ENCODE measurements around the gene TXLNB. TPM values are rescaled to one million over a fixed set of nuclear protein-coding genes. Genes with fewer than 3 reads are reported as not detected.
"Not testable (repeated sequence)": the region's sequence is repeated elsewhere in the genome, so short reads cannot be mapped to it uniquely, and the experiment has no call there.

Gene TXLNB
- polyA plus RNA-seq, 4 donors: 1.3 to 2.2 (median 1.8) TPM

- DNase-seq (ENCODE audit: low read depth in 4 of 4, low spot score in 3 of 4): peak in 2 of 4 donors; percentile 49 to 58
These were observed 51.4 kb downstream of the TXLNB start for GRCh38 chr6:139240161-139241010.

- DNase-seq (ENCODE audit: low read depth in 4 of 4, low spot score in 3 of 4): no peak
These were observed 52.7 kb downstream of the TXLNB start for GRCh38 chr6:139239064-139239463.

- DNase-seq (ENCODE audit: low read depth in 4 of 4, low spot score in 3 of 4): no peak
These were observed 55.7 kb downstream of the TXLNB start for GRCh38 chr6:139236105-139236504.

GRCh38 chr6:139235661-139236060 is 56.1 kb downstream of the TXLNB start:
- DNase-seq (ENCODE audit: low read depth in 4 of 4, low spot score in 3 of 4): no peak

GRCh38 chr6:139234193-139234592 is 57.6 kb downstream of the TXLNB start:
- not testable (repeated sequence) for DNase-seq (ENCODE audit: low read depth in 4 of 4, low spot score in 3 of 4)

- no peak for DNase-seq (ENCODE audit: low read depth in 4 of 4, low spot score in 3 of 4)
These were observed 60.6 kb downstream of the TXLNB start for GRCh38 chr6:139231206-139231605.

- DNase-seq (ENCODE audit: low read depth in 4 of 4, low spot score in 3 of 4): no peak
These were observed 61.4 kb downstream of the TXLNB start for GRCh38 chr6:139230391-139230840.

GRCh38 chr6:139228387-139228786 is 63.4 kb downstream of the TXLNB start:
- not testable (repeated sequence) for DNase-seq (ENCODE audit: low read depth in 4 of 4, low spot score in 3 of 4)

- no peak for DNase-seq (ENCODE audit: low read depth in 4 of 4, low spot score in 3 of 4)
These were observed 72.1 kb downstream of the TXLNB start for GRCh38 chr6:139219746-139220145.

- DNase-seq (ENCODE audit: low read depth in 4 of 4, low spot score in 3 of 4): peak in 3 of 4 donors; percentile 49 to 65 (median 61)
These were observed 72.5 kb downstream of the TXLNB start for GRCh38 chr6:139219271-139219729.

- not testable (repeated sequence) for DNase-seq (ENCODE audit: low read depth in 4 of 4, low spot score in 3 of 4)
These were observed 79.3 kb downstream of the TXLNB start for GRCh38 chr6:139212460-139212859.

GRCh38 chr6:139210766-139211165 is 81.0 kb downstream of the TXLNB start:
- DNase-seq (ENCODE audit: low read depth in 4 of 4, low spot score in 3 of 4): not testable (repeated sequence)

- no peak for DNase-seq (ENCODE audit: low read depth in 4 of 4, low spot score in 3 of 4)
These were observed 86.0 kb downstream of the TXLNB start for GRCh38 chr6:139205843-139206242.

GRCh38 chr6:139204978-139205377 is 86.8 kb downstream of the TXLNB start:
- DNase-seq (ENCODE audit: low read depth in 4 of 4, low spot score in 3 of 4): no peak

GRCh38 chr6:139201378-139201777 is 90.4 kb downstream of the TXLNB start:
- no peak for DNase-seq (ENCODE audit: low read depth in 4 of 4, low spot score in 3 of 4)

GRCh38 chr6:139198529-139199288 is 93.1 kb downstream of the TXLNB start:
- DNase-seq (ENCODE audit: low read depth in 4 of 4, low spot score in 3 of 4): no peak

GRCh38 chr6:139194740-139195139 is 97.1 kb downstream of the TXLNB start:
- no peak for DNase-seq (ENCODE audit: low read depth in 4 of 4, low spot score in 3 of 4)

All from right renal pelvis (tissue), 4 donors.